AG04450 (cell line): ENCODE measurements around the gene TSPEAR. TPM values are rescaled to one million over a fixed set of nuclear protein-coding genes. Genes with fewer than 3 reads are reported as not detected.

Experiments used
- CTCF ChIA-PET: fragments of 300-600, 350-600 bp; formaldehyde crosslinking; extraction: SDS; loops from one replicate; lab custom pipeline; 2022; ENCODE audit warnings: antibody characterized with exemption, inconsistent platforms; lab: Charles Lee
- POLR2A ChIA-PET: fragments of 350-600 bp; formaldehyde crosslinking; extraction: SDS; loops from one replicate; lab custom pipeline; 2021; ENCODE audit warnings: antibody characterized with exemption, inconsistent platforms; lab: Yijun Ruan, JAX
- DNase-seq: peaks from one replicate; pipeline ENCODE4 v3.0.0-alpha.2; 2011; ENCODE audit warnings: low read depth, low spot score
- H3K27ac ChIP-seq: one replicate; pipeline ENCODE4 v1.5.1; 2012; ENCODE audit warnings: low read depth, low read length, control low read depth
- H3K27me3 ChIP-seq: one replicate; pipeline ENCODE4 v1.6.0; 2012; ENCODE audit warnings: low read length; ENCODE audit not compliant: control insufficient read depth, insufficient read depth
- H3K4me3 ChIP-seq: 2 replicates; pipeline ENCODE4 v1.5.1; 2011; ENCODE audit warnings: mild to moderate bottlenecking, low read depth, low read length, control low read depth
- H3K9me3 ChIP-seq: 2 replicates; pipeline ENCODE4 v1.5.1; 2012; ENCODE audit warnings: low read length; ENCODE audit not compliant: control insufficient read depth, insufficient read depth
- CTCF ChIP-seq: IDR thresholded peaks from 2 replicates; pipeline ENCODE4 v1.5.1; 2011; ENCODE audit warnings: low read depth, low read length, control low read depth, inconsistent platforms
- polyA plus RNA-seq: library from polyadenylated mRNA; depleted of rRNA; stranded (reverse); fragments of >200 nt; gene quantifications from 2 replicates; pipeline ENCODE4 v1.2.3, GENCODE V29; 2011

The TSPEAR gene
- polyA plus RNA-seq, 1 experiment: not detected

- H3K9me3 ChIP-seq: peaks cover 68% of the 10 kb centered on the region
- TF ChIP-seq CTCF: no peak
- H3K27ac ChIP-seq: no peak overlapping the region
- H3K4me3 ChIP-seq: no peak overlapping the region
- POLR2A ChIA-PET: no interaction called here
- CTCF ChIA-PET: no interaction called here
- H3K27me3 ChIP-seq: no peaks in the 10 kb centered on the region
- no peak for DNase-seq
Measured at GRCh38 chr21:44525391-44526095, 185.8 kb downstream of the TSPEAR start.

- H3K27ac ChIP-seq: no peak overlapping the region
- H3K4me3 ChIP-seq: no peak overlapping the region
- H3K27me3 ChIP-seq: no peaks in the 10 kb centered on the region
- peaks cover 73% of the 10 kb centered on the region for H3K9me3 ChIP-seq
- no peak for TF ChIP-seq CTCF
- ChIA-PET POLR2A (no interaction called here), CTCF (no interaction called here)
- DNase-seq: no peak
Measured at GRCh38 chr21:44524414-44525371, 186.7 kb downstream of the TSPEAR start.

- no peak overlapping the region for H3K27ac ChIP-seq
- H3K27me3 ChIP-seq: no peaks in the 10 kb centered on the region
- ChIA-PET POLR2A (no interaction called here), CTCF (no interaction called here)
- H3K9me3 ChIP-seq: peaks cover 71% of the 10 kb centered on the region
- H3K4me3 ChIP-seq: no peak overlapping the region
- no peak for TF ChIP-seq CTCF
- DNase-seq: no peak
Measured at GRCh38 chr21:44523567-44524413, 187.6 kb downstream of the TSPEAR start.

GRCh38 chr21:44522753-44523204 is 188.6 kb downstream of the TSPEAR start:
- no peak overlapping the region for H3K4me3 ChIP-seq
- no peak overlapping the region for H3K27ac ChIP-seq
- ChIA-PET POLR2A (no interaction called here), CTCF (no interaction called here)
- no peak for TF ChIP-seq CTCF
- no peaks in the 10 kb centered on the region for H3K27me3 ChIP-seq
- no peak for DNase-seq
- H3K9me3 ChIP-seq: peaks cover 65% of the 10 kb centered on the region
